Fibroblast of the conjunctiva (primary cell): ENCODE data around the gene DMXL2.
A peak's percentile ranks its signal among the peaks of the same experiment; 100 is the strongest.
"Not testable (repeated sequence)": the region's sequence is repeated elsewhere in the genome, so short reads cannot be mapped to it uniquely, and the experiment has no call there.

Experiments
- DNase-seq: peaks from one replicate; pipeline ENCODE4 v3.0.0-alpha.2; 2010; ENCODE audit warnings: low read depth

Gene DMXL2

GRCh38 chr15:51576911-51577500, 45.6 kb downstream of the DMXL2 start:
- peak; percentile 61 for DNase-seq

GRCh38 chr15:51576286-51576850, 46.2 kb downstream of the DMXL2 start:
- no peak for DNase-seq

- no peak for DNase-seq
Measured at GRCh38 chr15:51575775-51576174, 46.8 kb downstream of the DMXL2 start.

GRCh38 chr15:51573352-51573751, 49.2 kb downstream of the DMXL2 start:
- DNase-seq, result not testable (repeated sequence)

- not testable (repeated sequence) for DNase-seq
Measured at GRCh38 chr15:51568939-51569784, 53.4 kb downstream of the DMXL2 start.

GRCh38 chr15:51561271-51561670, 61.3 kb downstream of the DMXL2 start:
- DNase-seq, result no peak

- no peak for DNase-seq
Measured at GRCh38 chr15:51558876-51559275, 63.7 kb downstream of the DMXL2 start.

- DNase-seq, result no peak
Measured at GRCh38 chr15:51558411-51558810, 64.2 kb downstream of the DMXL2 start.

- DNase-seq, result no peak
Measured at GRCh38 chr15:51550841-51551240, 71.7 kb downstream of the DMXL2 start.

- DNase-seq, result no peak
Measured at GRCh38 chr15:51547656-51548055, 74.9 kb downstream of the DMXL2 start.

- peak; percentile 10 for DNase-seq
Measured at GRCh38 chr15:51536965-51537574, 85.5 kb downstream of the DMXL2 start.

- DNase-seq, result no peak
Measured at GRCh38 chr15:51533672-51534398, 88.7 kb downstream of the DMXL2 start.

- no peak for DNase-seq
Measured at GRCh38 chr15:51526955-51527354, 95.6 kb downstream of the DMXL2 start.

GRCh38 chr15:51524376-51524775, 98.2 kb downstream of the DMXL2 start:
- no peak for DNase-seq

- DNase-seq, result no peak
Measured at GRCh38 chr15:51516291-51516690, 106.3 kb downstream of the DMXL2 start.

GRCh38 chr15:51505251-51505650, 117.3 kb downstream of the DMXL2 start:
- no peak for DNase-seq

- DNase-seq, result no peak
Measured at GRCh38 chr15:51503003-51503402, 119.6 kb downstream of the DMXL2 start.

- peak; percentile 34 for DNase-seq
Measured at GRCh38 chr15:51499379-51499976, 123.1 kb downstream of the DMXL2 start.

- DNase-seq, result no peak
Measured at GRCh38 chr15:51497806-51498205, 124.8 kb downstream of the DMXL2 start.

- DNase-seq, result no peak
Measured at GRCh38 chr15:51496246-51496645, 126.3 kb downstream of the DMXL2 start.

- no peak for DNase-seq
Measured at GRCh38 chr15:51494411-51495314, 127.9 kb downstream of the DMXL2 start.
